KMS-11 (cell line): ENCODE data around the gene GJC1.

Source experiments
- H2AFZ ChIP-seq: fragments of 200-600 bp; sonication (generic); 2 replicates; pipeline ENCODE4 v1.6.1; 2016; ENCODE audit warnings: antibody characterized with exemption, mixed run types, low read depth
- H3K27ac ChIP-seq: fragments of 200-600 bp; sonication (generic); 2 replicates; pipeline ENCODE4 v1.6.1; 2016; ENCODE audit warnings: mild to moderate bottlenecking, mixed run types
- H3K27me3 ChIP-seq: fragments of 200-600 bp; sonication (generic); 2 replicates; pipeline ENCODE4 v1.6.1; 2017; ENCODE audit warnings: mild to moderate bottlenecking, low read depth, mixed run types, moderate library complexity; ENCODE audit not compliant: insufficient read depth
- H3K36me3 ChIP-seq: fragments of 200-600 bp; sonication (generic); 2 replicates; pipeline ENCODE4 v1.6.1; 2017; ENCODE audit warnings: mild to moderate bottlenecking, mixed run types; ENCODE audit not compliant: insufficient read depth
- H3K4me1 ChIP-seq: fragments of 200-600 bp; sonication (generic); 2 replicates; pipeline ENCODE4 v1.6.1; 2016; ENCODE audit warnings: mild to moderate bottlenecking, low read depth, mixed run types; ENCODE audit not compliant: poor library complexity, severe bottlenecking
- H3K4me2 ChIP-seq: fragments of 200-600 bp; sonication (generic); 2 replicates; pipeline ENCODE4 v1.7.0; 2016; ENCODE audit warnings: mild to moderate bottlenecking, mixed run types
- H3K4me3 ChIP-seq: fragments of 200-600 bp; sonication (generic); IDR thresholded peaks from 2 replicates; pipeline ENCODE4 v1.6.1; 2017; ENCODE audit warnings: low read depth, low read length, mixed read lengths; ENCODE audit not compliant: insufficient read depth
- H3K79me2 ChIP-seq: fragments of 200-600 bp; sonication (generic); 2 replicates; pipeline ENCODE4 v1.6.1; 2016; ENCODE audit warnings: low read depth, mixed run types; ENCODE audit not compliant: insufficient read depth
- H3K9ac ChIP-seq: fragments of 200-600 bp; sonication (generic); 2 replicates; pipeline ENCODE4 v1.6.1; 2016; ENCODE audit warnings: mild to moderate bottlenecking, mixed run types
- H4K20me1 ChIP-seq: fragments of 200-600 bp; sonication (generic); 2 replicates; pipeline ENCODE4 v1.6.1; 2016; ENCODE audit warnings: mild to moderate bottlenecking, mixed run types; ENCODE audit not compliant: insufficient read depth
- TF ChIP-seq, protein P1 (sequence below): fragments of 200-600 bp; sonication (generic); conservative IDR thresholded peaks from 2 replicates; pipeline ENCODE4 v1.6.1; 2017; ENCODE audit warnings: low read depth, mild to moderate bottlenecking, antibody characterized with exemption, low read length, moderate library complexity, mixed read lengths

GJC1 gene

DNA sequence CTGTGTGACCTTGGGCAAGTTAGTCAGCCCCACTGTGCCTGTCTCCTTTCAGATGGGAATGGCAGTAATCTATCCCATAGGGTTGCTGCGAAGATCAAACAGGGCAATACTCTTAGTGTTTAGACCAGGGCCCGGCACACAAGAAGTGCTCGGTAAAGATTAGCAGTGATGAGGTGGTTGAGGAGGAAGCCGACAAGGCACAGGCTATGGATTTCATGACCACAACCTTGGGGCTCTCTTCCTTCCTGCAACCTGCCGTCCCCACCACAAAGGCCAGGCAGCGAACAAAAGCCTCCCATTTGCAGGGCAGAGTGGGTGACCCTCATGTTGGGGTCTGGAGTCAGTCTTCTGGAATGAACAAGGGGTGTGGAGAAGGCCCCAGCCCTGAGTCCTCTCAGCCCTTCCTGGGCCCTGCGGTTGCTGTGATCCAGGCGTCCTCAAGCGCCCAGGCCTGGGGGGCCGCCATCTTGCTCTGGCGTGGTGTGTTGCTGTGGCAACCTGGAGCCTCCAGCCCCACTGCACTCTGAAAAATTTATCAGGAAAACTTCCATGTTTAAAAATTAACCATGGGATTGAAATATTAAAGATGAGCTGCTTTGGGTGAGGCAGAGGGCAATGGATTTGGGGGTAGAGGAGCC, 61.5 kb downstream of the GJC1 start:
- no peak overlapping the region for H2AFZ ChIP-seq
- no peaks in the 10 kb centered on the region for H4K20me1 ChIP-seq
- H3K79me2 ChIP-seq = no peaks in the 10 kb centered on the region
- no peak overlapping the region for H3K9ac ChIP-seq
- H3K4me1 ChIP-seq = peaks cover 44% of the 10 kb centered on the region
- peak overlapping the region; percentile 13; the same call in 1 of the 2 replicates for H3K4me2 ChIP-seq
- H3K4me3 ChIP-seq = no peak overlapping the region
- no peaks in the 10 kb centered on the region for H3K36me3 ChIP-seq
- H3K27me3 ChIP-seq = no peaks in the 10 kb centered on the region; the same call in 1 of the 2 replicates
- TF ChIP-seq, protein P1, sequence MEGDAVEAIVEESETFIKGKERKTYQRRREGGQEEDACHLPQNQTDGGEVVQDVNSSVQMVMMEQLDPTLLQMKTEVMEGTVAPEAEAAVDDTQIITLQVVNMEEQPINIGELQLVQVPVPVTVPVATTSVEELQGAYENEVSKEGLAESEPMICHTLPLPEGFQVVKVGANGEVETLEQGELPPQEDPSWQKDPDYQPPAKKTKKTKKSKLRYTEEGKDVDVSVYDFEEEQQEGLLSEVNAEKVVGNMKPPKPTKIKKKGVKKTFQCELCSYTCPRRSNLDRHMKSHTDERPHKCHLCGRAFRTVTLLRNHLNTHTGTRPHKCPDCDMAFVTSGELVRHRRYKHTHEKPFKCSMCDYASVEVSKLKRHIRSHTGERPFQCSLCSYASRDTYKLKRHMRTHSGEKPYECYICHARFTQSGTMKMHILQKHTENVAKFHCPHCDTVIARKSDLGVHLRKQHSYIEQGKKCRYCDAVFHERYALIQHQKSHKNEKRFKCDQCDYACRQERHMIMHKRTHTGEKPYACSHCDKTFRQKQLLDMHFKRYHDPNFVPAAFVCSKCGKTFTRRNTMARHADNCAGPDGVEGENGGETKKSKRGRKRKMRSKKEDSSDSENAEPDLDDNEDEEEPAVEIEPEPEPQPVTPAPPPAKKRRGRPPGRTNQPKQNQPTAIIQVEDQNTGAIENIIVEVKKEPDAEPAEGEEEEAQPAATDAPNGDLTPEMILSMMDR = no peak
- no peak overlapping the region for H3K27ac ChIP-seq

DNA sequence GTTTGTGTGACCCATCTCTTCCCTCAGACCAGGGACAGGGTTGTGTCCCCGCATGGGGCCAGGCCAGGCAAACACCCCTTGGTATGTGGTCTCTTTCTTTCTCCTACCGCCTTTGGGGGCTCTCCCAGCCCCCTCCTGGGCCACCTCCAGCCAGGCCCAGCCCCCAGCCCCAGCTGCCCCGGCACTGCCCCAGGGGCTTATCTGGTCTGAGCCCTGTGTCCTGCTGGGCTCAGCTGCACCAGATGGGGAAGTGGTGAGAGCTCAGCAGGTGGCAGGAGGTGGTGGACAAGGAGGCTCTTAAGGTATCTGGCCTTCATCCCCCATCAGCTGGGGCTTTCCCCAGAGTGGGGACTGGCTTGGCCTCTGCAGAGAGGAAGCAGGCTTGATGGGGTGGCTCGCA, 62.6 kb downstream of the GJC1 start:
- no peaks in the 10 kb centered on the region for H3K36me3 ChIP-seq
- H3K27me3 ChIP-seq = no peaks in the 10 kb centered on the region; the same call in 1 of the 2 replicates
- TF ChIP-seq, protein P1 = no peak
- H3K4me1 ChIP-seq = peaks cover 44% of the 10 kb centered on the region
- H2AFZ ChIP-seq = peak overlapping the region; percentile 8; the same call in 1 of the 2 replicates
- no peak overlapping the region for H3K4me3 ChIP-seq
- peak overlapping the region; percentile 79; the same call in 1 of the 2 replicates for H3K4me2 ChIP-seq
- no peak overlapping the region; the same call in 1 of the 2 replicates for H3K9ac ChIP-seq
- no peak overlapping the region for H3K27ac ChIP-seq
- no peaks in the 10 kb centered on the region for H4K20me1 ChIP-seq
- no peaks in the 10 kb centered on the region for H3K79me2 ChIP-seq

DNA sequence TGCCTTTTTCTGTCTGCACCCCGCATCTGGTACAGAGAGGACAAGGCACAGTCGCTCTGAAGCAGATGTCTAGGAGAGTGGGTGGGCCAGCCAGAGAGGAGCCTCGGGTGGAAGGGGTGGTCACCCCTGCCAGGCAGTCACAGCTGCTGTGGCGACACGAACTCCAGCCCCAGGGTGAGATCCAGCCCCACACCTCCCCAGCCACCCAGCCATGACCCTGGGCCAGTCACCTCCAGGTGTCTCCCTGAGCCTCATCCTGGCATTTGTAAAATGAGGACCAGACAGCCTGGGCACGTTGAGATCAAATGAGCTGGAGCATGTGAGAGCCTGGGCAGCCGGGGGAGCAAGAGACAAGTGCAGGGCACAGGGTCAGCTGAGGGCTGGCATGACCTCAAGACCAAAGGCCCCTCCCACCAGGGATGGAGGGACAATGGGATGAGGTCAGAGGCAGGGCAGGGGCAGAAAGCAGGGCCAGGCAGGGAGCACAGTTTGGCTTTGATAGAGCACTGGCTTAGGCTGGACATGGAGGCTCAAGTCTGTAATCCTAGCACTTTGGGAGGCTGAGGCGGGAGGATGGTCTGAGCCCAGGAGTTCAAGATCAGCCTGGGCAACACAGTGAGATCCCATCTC, 63.6 kb downstream of the GJC1 start:
- H3K79me2 ChIP-seq = no peaks in the 10 kb centered on the region
- H3K36me3 ChIP-seq = no peaks in the 10 kb centered on the region
- peaks cover 44% of the 10 kb centered on the region for H3K4me1 ChIP-seq
- H3K9ac ChIP-seq = no peak overlapping the region
- no peaks in the 10 kb centered on the region for H4K20me1 ChIP-seq
- H3K27ac ChIP-seq = no peak overlapping the region
- H2AFZ ChIP-seq = no peak overlapping the region
- H3K4me3 ChIP-seq = no peak overlapping the region
- TF ChIP-seq, protein P1 = no peak
- no peak overlapping the region for H3K4me2 ChIP-seq
- no peaks in the 10 kb centered on the region; the same call in 1 of the 2 replicates for H3K27me3 ChIP-seq

DNA sequence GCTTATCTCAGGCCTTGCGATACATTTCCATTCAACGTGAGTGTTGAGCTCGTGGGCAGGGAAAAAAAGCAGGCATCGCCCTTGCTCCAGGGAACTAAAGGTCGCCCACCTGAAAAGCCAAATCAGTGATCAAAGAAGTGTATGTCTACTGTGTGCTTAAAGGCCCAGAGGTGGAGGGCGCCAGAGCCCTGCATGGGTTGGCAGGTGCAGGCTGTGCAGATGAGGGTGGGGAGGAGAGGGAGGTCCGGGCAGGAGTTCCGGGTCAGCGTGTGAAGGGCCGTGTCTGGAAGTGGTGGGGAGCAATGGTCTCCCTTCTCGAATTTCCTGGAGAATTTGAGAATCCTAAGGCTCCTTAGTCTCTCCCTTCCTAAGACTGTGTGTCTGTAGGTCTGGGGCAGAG, 64.1 kb downstream of the GJC1 start:
- no peaks in the 10 kb centered on the region; the same call in 1 of the 2 replicates for H3K27me3 ChIP-seq
- no peak overlapping the region for H2AFZ ChIP-seq
- H3K79me2 ChIP-seq = no peaks in the 10 kb centered on the region
- no peak overlapping the region for H3K4me3 ChIP-seq
- no peaks in the 10 kb centered on the region for H4K20me1 ChIP-seq
- H3K27ac ChIP-seq = no peak overlapping the region
- TF ChIP-seq, protein P1 = no peak
- H3K4me1 ChIP-seq = peaks cover 44% of the 10 kb centered on the region
- H3K36me3 ChIP-seq = no peaks in the 10 kb centered on the region
- no peak overlapping the region for H3K4me2 ChIP-seq
- no peak overlapping the region for H3K9ac ChIP-seq
